K562 (cell line): ENCODE results near the gene MMP23B. TPM values are rescaled to one million over a fixed set of nuclear protein-coding genes. Genes with fewer than 3 reads are reported as not detected.

ENCODE experiments used
- ATF6 ChIP-seq: sonication (generic); formaldehyde crosslinking; IDR thresholded peaks from 2 replicates; pipeline ENCODE4 v1.4.0; 2020; ENCODE audit warnings: mild to moderate bottlenecking, missing genetic modification reagents
- CBFA2T3 ChIP-seq: fragments of 450-650 bp; IDR thresholded peaks from 2 replicates; pipeline ENCODE4 v1.6.1; 2017
- CEBPZ ChIP-seq: fragments of 150-350 bp; IDR thresholded peaks from 2 replicates; pipeline ENCODE4 v1.6.1; 2014; ENCODE audit warnings: low read depth, mild to moderate bottlenecking, low read length, borderline replicate concordance
- CREB3L1 ChIP-seq: fragments of 450-650 bp; IDR thresholded peaks from 2 replicates; pipeline ENCODE4 v1.6.1; 2014; ENCODE audit warnings: low read depth, mild to moderate bottlenecking, moderate library complexity, borderline replicate concordance
- CXXC5 ChIP-seq: fragments of 250-450 bp; sonication (Bioruptor Pico); IDR thresholded peaks from 2 replicates; pipeline ENCODE4 v1.8.0; 2022; ENCODE audit warnings: inconsistent platforms, mild to moderate bottlenecking, moderate library complexity
- HDGF ChIP-seq: fragments of 450-650 bp; IDR thresholded peaks from 2 replicates; pipeline ENCODE4 v1.6.1; 2016
- NFYB ChIP-seq: IDR thresholded peaks from 2 replicates; pipeline ENCODE4 v1.6.1; 2011; ENCODE audit warnings: mild to moderate bottlenecking, moderate library complexity; ENCODE audit not compliant: insufficient read length; ENCODE audit errors: extremely low read depth
- TAL1 ChIP-seq: fragments of 450-650 bp; IDR thresholded peaks from 2 replicates; pipeline ENCODE4 v1.6.1; 2016; ENCODE audit warnings: mild to moderate bottlenecking
- TSHZ1 ChIP-seq: fragments of 250-450 bp; sonication (Bioruptor Pico); IDR thresholded peaks from 2 replicates; pipeline ENCODE4 v1.4.0; 2020; ENCODE audit warnings: mild to moderate bottlenecking, moderate library complexity
- ZBTB33 ChIP-seq: sonication (generic); formaldehyde crosslinking; IDR thresholded peaks from 2 replicates; pipeline ENCODE4 v1.8.1; 2023; ENCODE audit warnings: mild to moderate bottlenecking, missing genetic modification reagents
- ZNF121 ChIP-seq: sonication (generic); formaldehyde crosslinking; conservative IDR thresholded peaks from 2 replicates; pipeline ENCODE4 v1.8.0; 2022; ENCODE audit warnings: missing genetic modification reagents
- ZNF146 ChIP-seq: IDR thresholded peaks from one replicate; pipeline ENCODE4 v1.6.1; 2018; ENCODE audit warnings: missing compliant biosample characterization; ENCODE audit not compliant: unreplicated experiment
- ZNF217 ChIP-seq: sonication (generic); formaldehyde crosslinking; IDR thresholded peaks from 2 replicates; pipeline ENCODE4 v1.8.0; 2022; ENCODE audit warnings: mild to moderate bottlenecking, missing genetic modification reagents
- ZNF436 ChIP-seq: fragments of 250-450, 450-650 bp; sonication (Bioruptor Pico); formaldehyde crosslinking; IDR thresholded peaks from 2 replicates; pipeline ENCODE4 v1.7.0; 2020; ENCODE audit warnings: mild to moderate bottlenecking
- polyA plus RNA-seq, 8 experiments: library from polyadenylated mRNA; depleted of rRNA in 4 of 8; stranded (reverse) in 5 of 8; unstranded in 3 of 8; fragments of >200 nt; fragmentation: Nextera tagmentation in 2 of 8; fragmentation: Illumina TruSeq in 1 of 8; extraction: Ambion mirVana in 2 of 8; extraction: Trizol in 1 of 8; gene quantifications; 2 replicates each; pipeline versions ENCODE4 v1.2.1 to v1.2.3, GENCODE V29; 2011 to 2014; ENCODE audit warnings: inconsistent platforms in 1 of 8, missing spikeins in 1 of 8
- total RNA-seq, 7 experiments: library from RNA; depleted of rRNA in 6 of 7; stranded (reverse); fragments of >200 nt in 6 of 7; fragmentation: Illumina TruSeq in 2 of 7; extraction: Trizol in 2 of 7; gene quantifications; 2 replicates each; pipeline versions ENCODE4 v1.2.1 to v1.2.3, GENCODE V29; 2011 to 2021; ENCODE audit warnings: low replicate concordance in 1 of 7

MMP23B gene
- total and polyA plus RNA-seq, 9 of the 15 experiments (the other 6 are each of a cell fraction or from before 2014, with no cell fraction given) = 0.28 to 1.2 (median 0.41) TPM; not detected in 5

DNA sequence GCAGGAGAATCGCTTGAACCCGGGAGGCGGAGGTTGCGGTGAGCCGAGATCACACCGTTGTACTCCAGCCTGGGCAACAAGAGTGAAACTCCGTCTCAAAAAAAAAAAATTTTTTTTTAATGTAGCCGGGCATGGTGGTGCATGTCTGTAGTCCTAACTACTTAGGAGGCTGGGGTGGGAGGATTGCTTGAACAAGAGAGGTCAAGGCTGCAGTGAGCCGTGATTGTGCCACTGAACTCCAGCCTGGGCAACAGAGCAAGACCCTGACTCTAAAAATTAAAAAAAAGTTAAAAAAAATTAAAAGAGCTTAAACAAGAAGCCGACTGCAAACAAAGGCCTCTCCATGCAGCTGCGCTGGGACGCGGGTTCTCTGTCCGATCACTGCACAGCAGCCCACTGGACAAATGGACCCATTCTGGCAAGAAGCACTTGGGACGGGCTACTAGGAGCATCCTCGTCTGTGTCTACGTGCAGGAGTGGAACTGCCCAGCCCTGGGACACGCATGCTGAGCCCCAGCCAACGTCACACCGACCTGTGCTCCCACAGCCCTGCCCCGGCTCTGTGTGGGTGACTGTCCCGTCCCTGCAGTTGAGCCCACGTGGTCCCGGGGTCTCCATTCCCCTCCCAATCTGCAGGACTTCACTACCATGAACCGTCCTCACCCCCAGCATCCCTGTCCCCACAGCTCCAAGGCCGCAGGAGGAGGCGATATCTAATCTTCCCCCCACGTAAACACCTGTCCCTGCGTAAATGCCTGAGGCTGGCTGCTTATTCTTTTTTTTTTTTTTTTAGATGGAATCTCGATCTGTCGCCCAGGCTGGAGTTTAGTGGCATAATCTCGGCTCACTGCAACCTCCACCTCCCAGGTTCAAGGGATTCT lies 48.3 kb downstream of the MMP23B start (continued):
- TF ChIP-seq ZNF217 (CRISPR knock-in tag) (no peak), ZNF436 (CRISPR knock-in tag) (no peak), ZNF121 (peak; percentile 64), TSHZ1 (no peak), TAL1 (peak; percentile 46; the same call in 1 of the 2 replicates), CBFA2T3 (peak; percentile 61), ZNF146 (CRISPR knock-in tag) (no peak), CXXC5 (CRISPR knock-in tag) (no peak), HDGF (no peak), ATF6 (no peak), NFYB (no peak), CEBPZ (no peak), ZBTB33 (CRISPR knock-in tag) (no peak; the same call in 1 of the 2 replicates), CREB3L1 (no peak)
